LNCAP (cell line): ENCODE data around the gene EVI2A.

Experiments
- CTCF ChIP-seq: fragments of 450-650 bp; IDR thresholded peaks from 2 replicates; pipeline ENCODE4 v1.5.1; 2017; ENCODE audit warnings: mild to moderate bottlenecking

The EVI2A gene

GRCh38 chr17:31310260-31310659, 11.2 kb downstream of the EVI2A start:
- no peak for TF ChIP-seq CTCF

- TF ChIP-seq CTCF: no peak
These were observed 11.9 kb downstream of the EVI2A start for GRCh38 chr17:31309556-31309955.

GRCh38 chr17:31308372-31309334, 12.8 kb downstream of the EVI2A start:
- TF ChIP-seq CTCF: no peak

GRCh38 chr17:31307640-31308039, 13.8 kb downstream of the EVI2A start:
- no peak for TF ChIP-seq CTCF

- no peak for TF ChIP-seq CTCF
These were observed 21.8 kb downstream of the EVI2A start for GRCh38 chr17:31299624-31300023.

GRCh38 chr17:31297090-31297489, 24.3 kb downstream of the EVI2A start, which contains the start of gene OMG:
TSS of gene OMG (minus strand) at chr17:31297239. CDS start at chr17:31296331, 908 bp downstream.
- no peak for TF ChIP-seq CTCF

GRCh38 chr17:31296142-31296541, 25.3 kb downstream of the EVI2A start:
- TF ChIP-seq CTCF: no peak
